ENCODE measurements around the gene JHY.

JHY gene

DNA sequence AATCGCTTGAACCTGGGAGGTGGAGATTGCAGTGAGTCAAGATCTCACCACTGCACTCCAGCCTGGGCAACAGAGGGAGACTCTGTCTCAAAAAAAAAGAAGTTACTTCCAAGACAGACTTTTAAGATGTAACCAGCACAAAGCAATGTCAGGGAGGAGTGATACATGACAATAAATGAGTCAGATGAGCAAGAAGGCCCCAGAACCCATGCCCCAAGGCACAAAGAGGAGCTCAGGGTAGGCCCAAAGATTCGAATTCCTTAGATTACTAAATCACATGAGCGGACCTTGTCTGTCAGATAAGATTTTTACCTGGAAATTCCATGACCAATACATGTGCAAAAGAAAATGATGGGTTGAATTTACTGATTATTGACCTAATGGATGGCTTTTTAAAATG is 10.5 kb upstream of the JHY start:
- DNase-seq = no peak

DNA sequence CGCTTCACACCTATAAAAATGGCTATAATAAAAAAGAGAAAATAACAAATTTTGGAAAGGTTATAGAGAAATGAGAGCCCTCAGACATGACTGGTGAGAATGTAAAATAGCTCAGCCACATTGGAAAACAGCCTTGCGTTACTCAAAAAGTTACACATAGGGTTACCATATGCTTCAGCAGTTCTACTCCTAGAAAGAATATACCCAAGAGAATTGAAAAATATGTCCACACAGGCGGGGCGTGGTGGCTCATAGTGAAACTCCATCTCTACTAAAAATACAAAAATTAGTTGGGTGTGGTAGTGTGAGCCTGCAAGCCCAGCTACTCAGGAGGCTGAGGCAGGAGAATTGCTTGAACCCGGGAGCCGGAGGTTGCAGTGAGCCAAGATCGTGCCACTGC is 7.6 kb upstream of the JHY start:
- DNase-seq = no peak

DNA sequence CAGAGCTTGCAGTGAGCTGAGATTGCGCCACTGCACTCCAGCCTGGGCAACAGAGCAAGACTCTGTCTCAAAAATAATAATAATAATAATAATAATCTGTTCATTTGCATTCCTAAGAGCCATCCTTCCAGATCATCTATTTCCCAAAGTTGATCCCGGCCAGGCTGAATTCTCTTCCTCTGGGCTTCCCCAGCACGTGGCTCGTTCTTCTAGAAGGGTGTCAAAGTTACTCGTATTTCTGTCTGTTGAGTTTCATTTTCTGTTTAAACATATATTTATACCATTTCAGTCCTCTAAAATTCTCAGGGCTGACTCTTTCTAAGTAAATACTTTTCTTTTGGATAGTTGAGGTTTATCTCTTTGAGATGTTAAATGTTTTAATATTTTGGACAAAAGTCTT is 4.8 kb upstream of the JHY start:
- DNase-seq = no peak

DNA sequence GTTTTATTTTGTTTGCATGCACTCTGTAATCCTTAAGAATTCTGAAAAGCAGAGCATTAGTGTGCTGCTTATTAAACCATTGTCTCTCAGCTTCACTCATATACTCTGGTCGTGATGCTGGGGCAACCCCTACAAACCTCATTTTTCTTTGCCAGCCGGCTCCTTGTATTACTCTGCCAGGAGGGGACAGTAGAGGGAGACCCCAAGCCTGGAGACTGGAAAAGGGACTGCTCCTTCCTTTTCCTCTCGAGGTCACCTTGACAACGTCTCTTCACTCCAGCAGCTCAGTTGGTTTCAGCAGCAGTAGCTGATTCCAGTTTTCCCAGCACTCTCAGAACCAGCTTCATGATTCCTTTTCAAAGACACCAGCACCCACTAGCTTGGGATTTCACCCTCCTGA is 2.8 kb upstream of the JHY start:
- DNase-seq = peak; percentile 29

DNA sequence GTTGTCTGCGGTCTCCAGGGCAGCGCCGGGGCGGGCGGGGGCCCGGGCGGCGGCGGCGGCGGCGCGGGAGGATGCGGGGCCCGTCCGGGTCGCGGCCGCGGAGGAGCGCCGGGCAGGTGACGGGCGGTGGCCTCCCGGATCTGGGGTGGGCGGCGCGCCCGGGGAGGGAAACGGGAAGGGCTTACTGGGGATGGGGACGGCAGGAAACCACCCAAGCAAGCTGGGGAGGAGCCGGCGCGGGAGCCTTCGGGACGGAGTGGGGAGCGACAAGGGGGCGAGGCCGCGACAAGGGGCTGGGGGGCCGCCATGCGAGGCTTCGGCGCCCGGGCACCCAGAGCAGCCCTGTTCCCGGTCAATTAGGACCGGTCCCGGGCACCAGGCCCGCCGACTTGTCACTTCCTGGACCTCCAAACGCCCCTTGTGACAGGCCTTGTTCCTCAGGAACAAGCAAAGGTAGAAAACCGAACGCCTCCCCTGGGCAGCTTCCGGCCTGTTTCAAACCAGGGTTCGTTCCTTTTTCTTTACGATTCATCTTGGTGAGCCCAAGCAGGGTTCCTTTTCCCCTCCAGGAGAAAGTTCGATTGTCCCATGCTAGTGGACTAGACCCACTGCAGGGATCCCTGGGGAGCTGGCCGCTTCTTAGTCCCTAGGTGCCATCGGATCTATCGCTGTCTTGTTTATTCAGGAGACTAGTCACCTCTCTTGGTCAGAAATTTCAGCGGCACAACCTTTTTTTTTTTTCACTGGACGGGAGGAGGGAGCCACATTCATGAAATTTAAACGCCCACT is 492 bp downstream of the JHY start:
- DNase-seq = peak; percentile 71

DNA sequence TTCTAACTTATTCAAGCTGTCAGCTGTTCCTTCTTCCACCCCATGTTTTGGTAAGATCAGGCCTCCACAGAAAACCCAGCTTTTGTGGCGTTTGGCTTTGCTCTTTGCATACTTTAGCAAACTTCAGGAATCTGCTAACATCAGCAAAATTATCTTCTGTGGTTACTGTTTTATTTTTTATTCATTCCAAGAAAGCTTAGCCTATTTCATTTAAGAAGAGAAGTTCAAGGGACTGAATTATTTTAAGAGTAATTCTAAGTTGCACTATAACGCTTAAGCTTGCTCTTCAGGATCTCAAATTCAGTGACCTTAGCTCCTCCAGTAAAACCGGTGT is 1.1 kb downstream of the JHY start:
- DNase-seq = no peak

DNA sequence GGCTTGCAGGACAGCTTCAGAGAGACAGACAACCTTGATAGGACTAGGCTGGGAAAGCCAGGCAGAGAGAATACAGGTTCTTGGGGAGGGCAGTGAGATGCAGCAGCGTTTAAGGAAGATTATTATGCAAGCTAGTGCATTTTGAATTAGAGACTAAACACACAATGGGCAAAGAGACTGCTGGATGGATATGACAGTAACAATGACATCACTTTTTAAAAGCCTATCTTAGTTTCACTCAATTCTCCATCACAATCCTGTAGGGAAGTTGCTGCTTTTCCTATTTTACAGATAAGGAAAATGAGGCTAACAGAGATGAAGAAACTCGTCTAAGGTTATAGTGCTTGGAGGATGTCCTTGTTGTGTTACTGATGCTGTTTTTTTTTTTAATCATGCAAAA is 5.6 kb downstream of the JHY start:
- DNase-seq = no peak

DNA sequence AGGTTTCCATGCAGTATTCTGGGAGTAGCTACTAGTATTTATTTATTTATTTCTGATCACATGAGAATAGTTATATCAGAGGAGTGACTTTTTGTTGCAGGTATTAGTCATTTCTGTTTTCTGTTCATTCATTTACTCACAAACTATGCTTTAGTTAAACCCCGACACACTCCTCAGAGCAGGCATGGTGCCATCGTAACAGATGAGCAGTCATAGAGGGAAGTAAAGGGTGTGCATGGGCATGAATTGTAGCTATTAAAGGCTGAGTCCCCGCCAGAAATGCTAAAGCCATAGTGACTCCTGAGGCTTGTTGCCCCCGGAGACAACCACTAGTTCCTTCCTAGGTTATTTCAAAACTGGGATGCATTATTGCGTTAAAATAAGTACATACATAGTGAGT is 10.6 kb downstream of the JHY start:
- no peak for DNase-seq

DNA sequence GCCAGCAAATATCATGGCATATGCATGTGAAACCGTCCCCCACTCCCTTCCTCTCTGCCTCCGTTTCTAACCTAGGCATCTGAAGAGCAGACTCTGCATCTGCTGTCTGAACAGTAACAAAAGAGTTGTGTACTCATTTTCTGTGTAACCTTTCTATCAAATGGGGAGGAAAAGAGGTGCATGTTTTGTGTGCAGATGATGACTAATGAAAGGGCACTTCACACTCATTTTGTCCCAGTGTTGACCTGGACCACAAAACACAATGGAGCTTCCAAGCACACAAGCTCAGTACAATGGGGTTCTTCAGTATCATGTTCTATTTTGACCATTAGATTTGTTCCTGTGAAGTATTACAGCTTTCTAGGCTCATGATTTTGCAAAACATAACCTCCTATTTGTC is 13.0 kb downstream of the JHY start:
- DNase-seq = peak; percentile 94

DNA sequence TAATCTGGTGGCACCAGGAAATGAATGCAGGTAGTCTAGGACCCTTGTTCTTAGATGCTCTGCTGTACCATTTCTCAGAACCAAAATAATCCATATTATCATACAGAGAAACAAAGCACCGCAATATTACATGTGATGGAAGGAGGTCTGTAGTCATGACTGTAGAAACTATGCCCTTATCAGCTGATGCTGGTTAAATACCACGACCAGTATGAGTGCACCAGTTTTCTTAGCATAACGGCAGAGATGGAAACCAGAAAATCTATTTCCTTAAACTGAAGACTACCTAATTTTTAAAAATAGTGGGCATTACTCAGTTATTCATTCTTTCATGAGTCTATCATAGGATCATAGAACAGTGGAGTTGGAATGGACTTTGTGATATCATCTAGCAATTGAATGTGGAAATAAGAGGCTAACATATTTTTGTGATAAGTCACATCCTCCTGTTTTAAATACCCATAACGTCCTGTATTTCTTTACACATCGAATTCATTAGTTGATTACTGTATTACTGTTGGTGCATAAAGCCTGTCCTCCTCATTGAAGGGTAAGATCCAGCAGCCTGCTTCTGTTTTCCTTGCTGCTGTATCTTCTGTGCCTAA is 15.1 kb downstream of the JHY start:
- DNase-seq = no peak

DNA sequence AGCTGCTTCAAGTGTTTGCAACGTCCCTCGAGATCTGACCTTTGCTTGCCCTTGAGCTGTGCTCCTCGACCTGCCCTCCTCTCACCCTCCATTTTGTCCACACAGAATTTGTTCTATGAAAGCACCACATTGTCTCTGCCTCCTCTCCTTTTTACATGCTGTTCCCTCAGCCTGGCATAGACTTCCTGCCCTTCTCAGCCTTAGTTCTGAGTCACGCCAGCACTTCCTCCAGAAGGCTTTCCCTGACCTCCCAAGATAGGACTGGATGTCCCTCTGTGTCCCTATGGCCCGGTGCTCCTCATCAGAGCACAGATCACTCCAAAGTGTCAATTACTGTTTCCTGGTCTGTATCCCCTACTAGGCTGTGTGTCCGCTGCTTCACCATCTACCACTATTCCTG is 16.2 kb downstream of the JHY start:
- no peak for DNase-seq

DNA sequence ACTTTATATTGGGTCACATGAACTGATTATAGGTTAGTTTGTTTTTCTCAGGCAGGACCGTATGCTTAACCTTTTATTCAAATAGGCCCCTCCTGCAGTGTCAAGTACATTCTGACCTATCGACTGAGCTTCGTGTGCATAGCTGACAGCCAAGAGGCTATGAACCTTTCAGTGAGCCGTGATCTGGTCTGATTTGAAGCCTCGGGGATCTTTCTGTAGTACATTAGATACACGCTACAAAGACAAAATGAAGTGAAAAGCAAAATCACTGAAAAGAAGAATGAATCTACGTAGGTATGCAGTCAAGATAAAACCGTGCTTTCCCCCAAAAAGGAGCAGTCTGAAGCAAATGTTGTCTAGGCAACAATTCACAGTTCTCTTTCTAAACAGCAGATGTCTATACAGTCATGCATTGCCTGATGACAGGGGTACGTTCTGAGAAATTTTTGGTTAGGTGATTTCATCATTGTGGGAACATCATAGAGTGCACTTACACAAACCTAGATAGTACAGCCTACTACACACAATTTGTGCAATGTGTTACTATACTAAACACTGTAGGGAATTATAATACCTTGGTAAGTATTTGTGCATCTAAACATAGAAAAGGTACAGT is 18.1 kb downstream of the JHY start:
- DNase-seq = peak; percentile 79

DNA sequence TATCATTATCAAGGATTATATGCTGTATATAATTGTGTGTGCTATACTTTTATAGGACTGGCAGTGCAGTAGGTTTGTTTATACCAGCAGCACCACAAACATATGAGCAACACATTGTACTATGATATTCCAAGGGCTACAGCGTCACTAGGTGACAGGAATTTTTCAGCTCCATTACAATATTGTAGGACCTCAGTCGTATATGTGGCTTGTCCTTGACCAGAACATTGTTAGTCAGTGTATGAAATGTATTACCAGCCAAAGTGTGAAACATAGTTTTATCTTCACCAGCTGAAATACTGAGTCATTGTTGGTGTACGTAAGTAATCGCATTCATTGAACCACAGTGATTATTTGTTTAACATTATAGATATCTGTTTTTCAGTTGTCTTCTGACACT is 20.4 kb downstream of the JHY start:
- no peak for DNase-seq

DNA sequence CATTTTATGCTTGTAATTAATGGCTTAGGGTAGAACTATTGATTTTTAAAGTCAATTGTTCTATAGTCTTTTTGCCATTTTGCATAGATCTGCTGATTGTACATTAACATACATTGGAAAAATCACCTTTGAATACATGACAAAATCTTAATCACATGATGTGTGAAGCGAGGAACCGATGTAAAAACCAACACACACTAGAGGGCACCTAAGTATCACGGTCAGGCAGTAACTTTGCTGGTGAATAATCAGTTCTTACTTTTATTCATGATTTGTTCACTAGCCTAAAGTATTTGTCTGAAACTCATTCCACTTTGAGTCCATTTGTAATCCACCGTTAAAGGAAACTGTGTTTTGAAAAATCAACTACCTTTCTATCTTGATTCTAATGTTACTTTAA is 28.2 kb downstream of the JHY start:
- DNase-seq = peak; percentile 69

DNA sequence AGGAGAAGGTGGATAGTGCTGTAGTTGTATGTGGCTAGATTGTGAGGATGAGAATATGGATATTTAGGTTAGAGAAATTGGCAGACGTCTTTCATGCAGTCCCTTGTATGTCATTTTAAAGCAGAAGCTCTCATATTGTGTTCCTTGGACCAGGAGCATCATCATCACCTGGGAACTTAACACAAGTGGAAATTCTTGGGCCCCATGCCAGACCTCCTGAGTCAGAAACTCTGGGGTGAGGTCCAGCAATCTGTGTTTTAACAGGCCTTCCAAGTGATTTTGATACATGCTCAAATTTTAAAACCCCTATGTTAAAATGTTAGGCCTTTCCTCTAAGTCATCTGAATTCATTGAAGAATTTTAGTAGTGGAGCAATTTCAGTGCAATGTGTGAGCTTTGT is 34.8 kb downstream of the JHY start:
- no peak for DNase-seq

DNA sequence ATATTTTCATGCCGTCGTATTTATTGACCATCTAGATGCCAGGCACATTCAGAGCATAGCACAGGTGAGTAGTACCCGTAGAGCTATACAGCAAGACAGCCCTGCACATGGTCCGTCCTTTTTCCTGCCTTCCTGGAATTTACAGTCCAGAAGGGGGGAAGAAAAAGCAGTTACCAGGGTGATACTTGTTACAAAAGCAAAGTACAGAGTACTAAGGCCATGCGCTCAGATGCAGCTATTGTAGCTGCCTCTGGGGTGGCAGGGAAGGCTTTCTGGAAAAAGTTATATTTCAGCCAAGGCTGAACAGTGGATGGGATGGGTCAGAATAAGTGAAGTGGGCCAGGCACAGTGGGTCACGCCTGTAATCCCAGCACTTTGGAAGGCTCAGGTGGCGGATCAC is 36.2 kb downstream of the JHY start:
- DNase-seq = no peak

DNA sequence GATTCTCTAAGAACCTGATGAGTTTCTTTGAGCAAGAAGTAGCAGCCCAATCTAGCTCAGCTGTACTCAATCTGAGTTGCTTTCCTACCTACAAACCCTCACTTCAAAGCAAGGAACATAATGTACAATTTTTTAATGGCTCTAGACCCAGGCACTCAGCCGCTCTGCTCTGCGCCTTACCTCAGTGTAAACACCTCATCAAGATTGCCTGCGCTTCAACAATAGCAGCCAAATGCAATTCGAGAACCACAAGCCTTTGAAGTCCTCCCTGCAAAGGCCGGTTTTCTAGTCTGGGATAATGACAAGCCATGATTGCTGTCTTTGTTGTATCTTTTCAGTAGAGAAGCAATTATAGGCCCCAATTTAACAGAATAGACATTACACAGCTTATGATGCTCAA is 38.0 kb downstream of the JHY start:
- peak; percentile 98 for DNase-seq

DNA sequence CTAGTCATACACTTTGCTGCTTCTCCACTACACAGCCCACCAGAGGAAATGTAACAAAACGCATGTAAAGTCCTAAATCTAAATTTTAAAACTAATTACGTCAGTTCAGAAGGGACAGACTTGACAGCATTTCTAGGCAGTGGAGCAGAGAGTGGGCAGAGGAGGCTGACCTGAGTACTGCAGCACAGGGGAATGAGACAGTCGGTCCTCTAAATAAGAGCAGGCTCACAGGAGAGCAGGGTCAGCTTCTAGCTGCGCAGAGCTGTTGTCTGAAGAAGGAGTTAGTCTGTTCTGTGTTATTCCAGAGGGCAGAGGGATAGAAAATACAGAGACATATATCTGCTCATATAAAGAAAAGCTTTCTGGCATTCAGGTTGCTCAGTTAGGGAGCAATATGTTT is 40.3 kb downstream of the JHY start:
- DNase-seq = no peak

DNA sequence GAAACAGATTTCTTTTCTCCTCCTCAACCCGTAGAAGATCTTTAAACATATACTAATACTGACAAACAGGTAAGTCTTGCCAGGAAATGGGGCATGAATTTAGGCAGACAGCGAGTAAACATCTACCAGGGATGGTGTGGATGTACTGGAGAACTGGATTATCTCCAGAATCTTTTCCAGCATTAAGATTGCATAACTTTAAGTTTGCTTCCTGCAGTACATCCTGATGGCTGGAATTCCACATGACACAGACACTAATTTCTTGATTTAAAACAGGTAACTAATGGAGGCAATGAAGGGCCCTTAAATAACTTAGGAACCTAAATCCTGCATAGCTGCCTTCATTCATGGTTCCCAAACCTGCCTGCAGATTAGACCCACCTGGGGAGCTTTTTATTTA is 40.7 kb downstream of the JHY start:
- DNase-seq = no peak

DNA sequence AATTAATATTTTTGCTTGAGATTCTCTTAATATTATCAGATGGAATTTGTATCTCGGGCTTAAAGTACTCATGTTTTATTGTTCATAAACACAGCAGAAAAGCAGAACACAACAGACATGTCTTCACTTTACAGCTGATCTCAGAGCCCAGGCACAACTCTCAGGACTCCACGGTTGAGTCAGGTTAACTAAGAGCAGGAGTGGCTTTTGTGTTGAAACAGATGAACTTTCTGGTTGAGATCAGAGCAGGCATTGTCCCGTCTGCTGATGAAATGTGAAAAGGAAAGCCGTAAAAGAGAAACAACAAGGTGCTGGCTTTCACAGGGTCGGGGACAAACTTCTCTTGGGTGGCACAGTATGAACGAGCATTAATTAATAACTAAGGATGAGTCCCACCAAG is 49.0 kb downstream of the JHY start:
- DNase-seq = no peak

DNA sequence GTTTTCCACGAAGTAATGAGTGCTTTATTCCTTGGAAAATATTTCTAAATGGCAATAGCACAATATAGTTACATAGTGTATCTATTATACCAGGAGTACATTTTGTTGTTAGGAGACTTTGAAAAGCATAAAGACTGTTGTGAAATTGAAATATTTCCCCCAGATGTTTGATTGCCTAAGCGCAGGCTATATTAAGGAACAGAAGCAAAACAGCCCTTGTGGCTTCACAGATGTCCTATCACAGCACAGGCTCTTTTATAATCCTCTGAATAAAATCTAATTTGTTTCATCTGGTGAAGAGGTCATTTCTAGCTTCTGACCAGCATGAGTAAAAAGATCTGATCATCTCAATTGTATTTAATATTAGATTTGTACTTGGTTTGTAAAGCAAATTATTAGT is 50.9 kb downstream of the JHY start:
- DNase-seq = no peak

DNA sequence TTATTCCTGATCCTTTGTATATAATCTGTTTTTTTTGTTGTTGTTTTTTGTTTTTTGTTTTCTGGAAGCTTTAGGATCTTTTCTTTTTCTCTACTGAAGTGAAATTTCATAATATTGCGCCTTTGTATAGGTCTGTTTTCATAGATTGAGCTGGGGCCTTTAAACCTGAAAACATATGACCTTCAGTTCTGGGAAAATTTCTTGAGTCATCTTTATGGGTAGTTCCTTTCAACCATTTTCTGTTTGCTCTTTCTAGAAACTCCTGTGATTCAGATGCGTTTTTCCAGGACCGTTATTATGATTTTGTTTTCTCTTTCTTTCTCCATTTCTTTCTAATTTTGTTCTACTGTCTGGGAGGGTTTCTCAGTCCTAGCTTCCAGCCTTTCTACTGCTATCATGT is 55.4 kb downstream of the JHY start:
- DNase-seq = no peak

DNA sequence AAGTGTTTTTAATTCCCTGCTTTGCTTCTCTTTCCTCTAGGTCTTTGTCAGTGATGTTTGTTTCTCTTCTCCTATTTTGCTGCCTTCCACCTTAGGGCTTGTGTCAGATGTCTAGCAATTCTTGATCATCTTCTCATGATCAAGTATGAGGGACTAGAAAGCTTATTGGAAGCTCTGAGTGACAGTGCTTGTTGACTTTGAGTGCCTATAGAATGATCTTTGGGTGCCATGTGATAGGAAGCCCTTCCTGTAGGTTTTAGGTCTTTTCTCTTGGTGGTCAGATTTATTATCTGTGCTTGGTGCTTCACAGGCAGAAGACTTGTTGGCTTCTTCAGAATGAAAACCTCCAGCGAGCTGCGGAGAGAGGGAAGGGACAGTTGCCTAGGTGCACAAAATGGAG is 56.0 kb downstream of the JHY start:
- no peak for DNase-seq

DNA sequence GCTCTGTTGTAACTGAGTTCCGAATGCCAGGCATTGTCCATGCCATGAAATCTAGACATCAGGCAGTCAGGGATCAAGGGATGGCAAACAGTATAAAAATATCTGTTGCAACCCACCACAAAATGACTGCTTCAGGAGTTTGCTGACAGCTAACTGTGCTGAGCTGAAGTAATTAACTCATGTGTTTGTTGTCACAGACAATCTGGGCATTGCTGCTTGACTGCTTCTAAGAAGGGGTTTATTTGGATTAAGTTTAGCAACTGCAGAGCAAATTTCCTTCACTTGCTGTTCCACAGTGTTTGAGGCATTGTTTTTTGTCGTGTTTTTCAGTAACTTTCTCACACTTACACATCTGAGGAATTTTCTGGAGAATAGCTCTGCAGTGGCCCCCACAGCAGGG is 68.7 kb downstream of the JHY start:
- no peak for DNase-seq

DNA sequence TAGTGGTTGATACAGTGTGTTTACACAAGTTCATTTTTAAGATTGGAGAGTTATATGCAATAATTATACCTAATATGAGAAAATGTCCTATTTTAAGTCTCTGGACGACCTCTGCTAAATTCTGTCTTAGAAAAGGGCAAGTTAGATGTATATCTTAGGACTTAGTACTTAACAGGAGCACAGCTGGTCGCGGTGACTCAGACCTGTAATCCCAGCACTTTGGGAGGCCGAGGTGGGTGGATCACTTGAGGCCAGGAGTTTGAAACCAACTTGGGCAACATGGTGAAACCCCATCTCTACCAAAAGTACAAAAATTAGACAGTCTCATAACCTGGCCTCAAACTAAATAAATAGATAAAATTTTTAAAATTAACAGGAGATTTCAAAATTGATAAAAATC is 71.9 kb downstream of the JHY start:
- no peak for DNase-seq
